ENCODE measurements around the gene PASK.

DNA sequence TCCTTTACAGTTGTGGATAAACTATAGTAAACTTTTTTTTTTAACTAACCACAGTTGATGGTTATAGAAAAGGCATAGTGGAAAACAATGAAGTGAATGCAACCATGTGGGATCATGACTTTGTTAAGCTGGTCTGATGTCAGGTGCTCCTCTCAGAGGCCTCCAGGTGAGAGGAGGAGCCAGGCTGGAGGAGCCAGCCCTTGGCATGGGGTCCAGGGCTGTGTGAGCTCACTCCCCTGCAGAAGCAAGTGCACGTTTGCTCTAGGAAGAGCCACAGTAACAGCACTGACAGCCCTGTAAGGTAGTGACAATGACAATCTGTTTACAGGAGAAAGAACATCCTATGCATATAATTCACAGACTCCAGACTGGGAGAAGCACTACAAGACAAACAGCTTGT is 6.7 kb upstream of the PASK start:
- TF ChIP-seq EP300 (IDR thresholded peaks at IDR 0.05) (no peak), POLR2A (IDR thresholded peaks at IDR 0.05) (no peak)

Measured in tibial nerve (tissue), 3 donors.